Measurements from ENCODE around the gene APOL3. TPM values are rescaled to one million over a fixed set of nuclear protein-coding genes. Genes with fewer than 3 reads are reported as not detected.
"Not testable (repeated sequence)": the region's sequence is repeated elsewhere in the genome, so short reads cannot be mapped to it uniquely, and the experiment has no call there.

The APOL3 gene
- total RNA-seq, 1 donor, result 10.4 TPM

GRCh38 chr22:36204001-36204631 is 43.6 kb upstream of the APOL3 start:
- no peak for DNase-seq (ENCODE audit: low read depth)
- no peak overlapping the region for H3K4me3 ChIP-seq (ENCODE audit: low read depth, low read length)
- no peak for TF ChIP-seq CTCF (IDR thresholded peaks at IDR 0.05; ENCODE audit: insufficient read depth, low read depth, low read length)

- H3K4me3 ChIP-seq (ENCODE audit: low read depth, low read length); DNase-seq (ENCODE audit: low read depth): not testable (repeated sequence)
Observed at GRCh38 chr22:36203441-36203840, 42.9 kb upstream of the APOL3 start.

- not testable (repeated sequence) for DNase-seq (ENCODE audit: low read depth); H3K4me3 ChIP-seq (ENCODE audit: low read depth, low read length)
Observed at GRCh38 chr22:36202906-36203305, 42.4 kb upstream of the APOL3 start.

GRCh38 chr22:36201630-36202319 is 41.2 kb upstream of the APOL3 start, which contains the start of gene APOL4:
APOL4 (minus strand) TSS chr22:36201809; CDS start chr22:36201734, 75 bp downstream.
- H3K4me3 ChIP-seq (ENCODE audit: low read depth, low read length), result no peak within 1 kb of the TSS
- peak; percentile 40 for DNase-seq (ENCODE audit: low read depth)
- TF ChIP-seq CTCF (IDR thresholded peaks at IDR 0.05; ENCODE audit: insufficient read depth, low read depth, low read length), result no peak

- not testable (repeated sequence) for H3K4me3 ChIP-seq (ENCODE audit: low read depth, low read length); DNase-seq (ENCODE audit: low read depth)
Observed at GRCh38 chr22:36201025-36201424, 40.5 kb upstream of the APOL3 start.

- DNase-seq (ENCODE audit: low read depth), result no peak
- H3K4me3 ChIP-seq (ENCODE audit: low read depth, low read length), result no peak overlapping the region
- TF ChIP-seq CTCF (IDR thresholded peaks at IDR 0.05; ENCODE audit: insufficient read depth, low read depth, low read length), result no peak
Observed at GRCh38 chr22:36199001-36199551, 38.5 kb upstream of the APOL3 start.

- no peak overlapping the region for H3K4me3 ChIP-seq (ENCODE audit: low read depth, low read length)
- DNase-seq (ENCODE audit: low read depth), result no peak
- TF ChIP-seq CTCF (IDR thresholded peaks at IDR 0.05; ENCODE audit: insufficient read depth, low read depth, low read length), result no peak
Observed at GRCh38 chr22:36198536-36198935, 38.0 kb upstream of the APOL3 start.

GRCh38 chr22:36197514-36198146 is 37.1 kb upstream of the APOL3 start:
- DNase-seq (ENCODE audit: low read depth), result peak; percentile 65
- no peak overlapping the region for H3K4me3 ChIP-seq (ENCODE audit: low read depth, low read length)
- no peak for TF ChIP-seq CTCF (IDR thresholded peaks at IDR 0.05; ENCODE audit: insufficient read depth, low read depth, low read length)
